SK-N-SH treated with all-trans-retinoic acid at 6 μM for 48 hours (cell line): ENCODE measurements around the gene RSPRY1.

Experiments used
- ARNTL ChIP-seq: fragments of 450-650 bp; formaldehyde crosslinking; IDR thresholded peaks from 2 replicates; pipeline ENCODE4 v1.5.0; 2020; ENCODE audit warnings: low read depth, mild to moderate bottlenecking, moderate library complexity, borderline replicate concordance
- ESRRG ChIP-seq: fragments of 250-450 bp; sonication (Bioruptor Pico); IDR thresholded peaks from 2 replicates; pipeline ENCODE4 v1.6.1; 2021; ENCODE audit warnings: mild to moderate bottlenecking
- GLIS3 ChIP-seq: fragments of 250-450 bp; sonication (Bioruptor Pico); IDR thresholded peaks from 2 replicates; pipeline ENCODE4 v1.5.0; 2020; ENCODE audit warnings: mild to moderate bottlenecking, moderate library complexity
- SNAI2 ChIP-seq: fragments of 250-450 bp; sonication (Bioruptor Pico); IDR thresholded peaks from 2 replicates; pipeline ENCODE4 v1.5.0; 2020; ENCODE audit warnings: mild to moderate bottlenecking, moderate library complexity
- TCF4 ChIP-seq: fragments of 250-450 bp; sonication (Bioruptor Pico); IDR thresholded peaks from 2 replicates; pipeline ENCODE4 v1.8.0; 2021; ENCODE audit warnings: mild to moderate bottlenecking, moderate library complexity, borderline replicate concordance
- TSHZ2 ChIP-seq: fragments of 250-450 bp; sonication (Bioruptor Pico); IDR thresholded peaks from 2 replicates; pipeline ENCODE4 v1.5.0; 2020; ENCODE audit warnings: mild to moderate bottlenecking, moderate library complexity
- ZC3H10 ChIP-seq: fragments of 250-450 bp; sonication (Bioruptor Pico); IDR thresholded peaks from 2 replicates; pipeline ENCODE4 v1.5.1; 2021; ENCODE audit warnings: mild to moderate bottlenecking, moderate library complexity
- ZFP3 ChIP-seq: fragments of 250-450 bp; sonication (Bioruptor Pico); IDR thresholded peaks from 2 replicates; pipeline ENCODE4 v1.5.0; 2020; ENCODE audit warnings: mild to moderate bottlenecking, moderate library complexity
- ZFP30 ChIP-seq: fragments of 450-650 bp; formaldehyde crosslinking; IDR thresholded peaks from 2 replicates; pipeline ENCODE4 v1.5.0; 2022; ENCODE audit warnings: mild to moderate bottlenecking, moderate library complexity
- TF ChIP-seq, protein P1 (sequence below): fragments of 250-450 bp; sonication (Bioruptor Pico); IDR thresholded peaks from 2 replicates; pipeline ENCODE4 v1.5.1; 2020; ENCODE audit warnings: low read depth, mild to moderate bottlenecking, moderate library complexity
- TF ChIP-seq, protein P2 (sequence below): fragments of 250-450 bp; sonication (Bioruptor Pico); IDR thresholded peaks from 2 replicates; pipeline ENCODE4 v1.5.1; 2021; ENCODE audit warnings: mild to moderate bottlenecking, moderate library complexity

DNA sequence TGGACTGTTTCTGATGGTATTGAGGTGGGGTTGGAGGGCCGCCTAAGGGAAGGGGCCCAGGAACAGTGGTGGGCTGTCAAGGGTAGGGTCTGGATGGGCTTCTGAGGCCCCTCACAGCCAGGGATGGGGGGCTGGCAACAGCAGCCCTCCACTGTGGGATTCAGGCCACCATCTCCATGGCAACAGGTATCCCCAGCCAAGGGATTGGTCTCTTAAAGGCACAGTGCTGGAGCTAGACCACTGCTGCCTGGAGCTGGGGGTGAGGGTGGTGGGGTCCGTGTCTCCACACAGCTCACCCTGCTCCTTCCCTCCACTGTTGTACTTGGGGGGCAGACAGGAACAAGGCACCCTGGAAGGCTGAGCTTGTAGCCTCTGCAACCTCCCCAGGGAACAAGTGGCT is 42.1 kb upstream of the RSPRY1 start:
- TF ChIP-seq TSHZ2 (CRISPR knock-in tag) (no peak), SNAI2 (CRISPR knock-in tag) (no peak), ARNTL (CRISPR knock-in tag) (no peak), TCF4 (CRISPR knock-in tag) (no peak), ZFP30 (no peak), ZFP3 (CRISPR knock-in tag) (no peak), GLIS3 (no peak), ESRRG (CRISPR knock-in tag) (no peak), ZC3H10 (CRISPR knock-in tag) (no peak)
- TF ChIP-seq, protein P1, sequence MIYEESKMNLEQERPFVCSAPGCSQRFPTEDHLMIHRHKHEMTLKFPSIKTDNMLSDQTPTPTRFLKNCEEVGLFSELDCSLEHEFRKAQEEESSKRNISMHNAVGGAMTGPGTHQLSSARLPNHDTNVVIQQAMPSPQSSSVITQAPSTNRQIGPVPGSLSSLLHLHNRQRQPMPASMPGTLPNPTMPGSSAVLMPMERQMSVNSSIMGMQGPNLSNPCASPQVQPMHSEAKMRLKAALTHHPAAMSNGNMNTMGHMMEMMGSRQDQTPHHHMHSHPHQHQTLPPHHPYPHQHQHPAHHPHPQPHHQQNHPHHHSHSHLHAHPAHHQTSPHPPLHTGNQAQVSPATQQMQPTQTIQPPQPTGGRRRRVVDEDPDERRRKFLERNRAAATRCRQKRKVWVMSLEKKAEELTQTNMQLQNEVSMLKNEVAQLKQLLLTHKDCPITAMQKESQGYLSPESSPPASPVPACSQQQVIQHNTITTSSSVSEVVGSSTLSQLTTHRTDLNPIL (CRISPR knock-in tag) = no peak
- TF ChIP-seq, protein P2, sequence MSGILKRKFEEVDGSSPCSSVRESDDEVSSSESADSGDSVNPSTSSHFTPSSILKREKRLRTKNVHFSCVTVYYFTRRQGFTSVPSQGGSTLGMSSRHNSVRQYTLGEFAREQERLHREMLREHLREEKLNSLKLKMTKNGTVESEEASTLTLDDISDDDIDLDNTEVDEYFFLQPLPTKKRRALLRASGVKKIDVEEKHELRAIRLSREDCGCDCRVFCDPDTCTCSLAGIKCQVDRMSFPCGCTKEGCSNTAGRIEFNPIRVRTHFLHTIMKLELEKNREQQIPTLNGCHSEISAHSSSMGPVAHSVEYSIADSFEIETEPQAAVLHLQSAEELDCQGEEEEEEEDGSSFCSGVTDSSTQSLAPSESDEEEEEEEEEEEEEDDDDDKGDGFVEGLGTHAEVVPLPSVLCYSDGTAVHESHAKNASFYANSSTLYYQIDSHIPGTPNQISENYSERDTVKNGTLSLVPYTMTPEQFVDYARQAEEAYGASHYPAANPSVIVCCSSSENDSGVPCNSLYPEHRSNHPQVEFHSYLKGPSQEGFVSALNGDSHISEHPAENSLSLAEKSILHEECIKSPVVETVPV = no peak
